NOMO-1 treated with dmso at 0.1 percent for 144 hours (cell line): ENCODE data around the gene ARPC1A.
"Not testable (repeated sequence)": the region's sequence is repeated elsewhere in the genome, so short reads cannot be mapped to it uniquely, and the experiment has no call there.

ENCODE experiments used
- DNase-seq: peaks from one replicate; lab custom pipeline; 2025; ENCODE audit not compliant: unreplicated experiment; lab: John Stamatoyannopoulos, UW

ARPC1A gene

GRCh38 chr7:99386584-99387238, 61.0 kb downstream of the ARPC1A start:
- peak; percentile 33 for DNase-seq

GRCh38 chr7:99387239-99387635, 61.5 kb downstream of the ARPC1A start:
- DNase-seq = not testable (repeated sequence)

GRCh38 chr7:99387912-99388311, 62.2 kb downstream of the ARPC1A start:
- no peak for DNase-seq

- no peak for DNase-seq
Measured at GRCh38 chr7:99389772-99390171, 64.1 kb downstream of the ARPC1A start.

GRCh38 chr7:99390941-99391602, 65.4 kb downstream of the ARPC1A start:
- DNase-seq = no peak

GRCh38 chr7:99392046-99392445, 66.3 kb downstream of the ARPC1A start:
- no peak for DNase-seq

GRCh38 chr7:99392659-99393354, 67.1 kb downstream of the ARPC1A start:
- no peak for DNase-seq

- DNase-seq = no peak
Measured at GRCh38 chr7:99393355-99394187, 67.9 kb downstream of the ARPC1A start.

DNA sequence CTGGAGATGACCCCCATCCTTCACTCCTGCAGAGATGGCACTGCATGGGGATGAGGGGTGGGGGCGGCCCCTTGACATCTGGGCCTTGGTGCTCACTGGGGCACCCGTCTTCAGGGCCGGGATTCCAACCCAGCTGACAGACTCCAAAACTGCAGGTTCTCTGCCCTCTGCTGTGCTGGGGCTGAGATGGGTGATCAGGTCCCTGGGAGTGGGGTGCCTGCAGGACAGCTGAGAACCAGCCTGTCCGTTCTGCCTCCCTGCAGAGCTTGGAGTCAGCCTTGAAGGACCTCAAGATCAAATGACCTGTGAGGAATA, 68.4 kb downstream of the ARPC1A start:
- DNase-seq = no peak

DNA sequence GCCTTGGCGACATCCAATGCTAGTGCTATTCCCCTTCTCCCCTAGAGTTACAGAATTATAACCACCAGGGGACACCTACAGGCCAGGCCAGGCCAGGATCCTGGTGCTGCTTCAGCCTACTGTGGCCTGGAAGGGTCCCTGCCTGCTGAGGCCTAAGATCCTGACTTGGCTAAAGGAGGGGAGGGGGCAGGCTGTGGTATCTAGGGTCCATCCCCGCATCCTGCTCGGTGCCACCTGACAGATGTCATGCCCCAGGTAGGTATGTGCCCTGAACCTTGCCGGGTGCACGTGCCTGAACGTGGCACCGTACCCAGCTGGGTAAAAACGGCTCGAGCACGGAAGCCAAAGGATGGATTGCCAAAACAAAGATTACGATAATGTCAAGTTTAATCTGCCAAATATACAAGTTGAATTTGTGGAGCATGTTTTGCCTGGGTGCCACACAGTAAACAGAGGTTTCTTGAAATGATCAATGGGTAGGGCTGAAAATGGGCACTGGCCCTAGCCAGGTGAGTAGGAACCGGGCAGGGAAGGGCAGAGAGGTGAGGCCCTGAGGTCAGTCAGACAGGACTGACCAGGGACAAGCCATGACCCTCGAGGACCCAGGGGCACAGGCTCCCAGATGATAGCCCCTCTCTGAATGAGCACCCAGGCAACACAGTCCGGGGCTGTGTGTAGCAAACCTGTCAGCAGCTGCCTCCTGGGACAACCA, 70.1 kb downstream of the ARPC1A start:
- no peak for DNase-seq

DNA sequence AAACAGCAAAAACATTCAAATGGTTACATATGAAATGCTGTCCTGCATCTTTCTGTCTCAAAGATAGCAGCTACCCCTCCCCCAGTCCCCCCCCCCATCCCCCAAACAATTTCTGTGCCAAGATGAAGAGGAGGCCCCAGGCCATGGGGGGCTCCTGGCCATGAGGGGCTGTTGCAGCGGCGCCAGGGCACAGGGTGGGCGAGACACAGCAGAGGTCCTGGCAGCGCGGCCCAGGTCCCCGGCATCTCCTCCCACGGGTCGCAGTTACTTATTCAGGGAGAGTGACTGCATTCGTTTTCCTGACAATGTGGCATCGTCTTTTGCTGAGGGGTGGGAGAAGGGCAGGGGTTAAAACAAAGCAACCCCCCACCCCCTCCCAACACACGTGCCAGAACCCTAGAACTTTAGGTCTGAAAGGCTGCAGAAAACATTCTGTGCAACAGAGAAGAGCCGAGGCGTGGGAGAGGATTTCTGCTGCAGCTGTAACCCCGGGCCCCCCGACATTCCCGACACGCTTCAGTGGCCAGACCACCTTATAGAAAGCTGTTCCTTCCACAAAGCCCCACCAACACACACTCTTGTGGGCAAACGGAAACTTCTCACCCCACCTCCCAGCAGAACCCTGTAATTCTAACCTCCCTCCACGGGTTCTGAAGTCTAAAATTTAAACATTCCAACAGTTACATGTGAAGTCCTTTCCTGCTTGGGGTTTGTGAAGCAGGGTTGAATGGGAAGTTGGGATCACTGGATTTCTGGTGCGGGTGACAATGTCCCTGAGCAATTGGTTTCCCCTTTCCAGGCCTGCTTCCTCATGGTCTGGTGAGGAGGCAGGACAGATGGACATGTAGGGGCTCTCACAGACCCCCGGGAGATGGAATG, 71.0 kb downstream of the ARPC1A start:
- no peak for DNase-seq

DNA sequence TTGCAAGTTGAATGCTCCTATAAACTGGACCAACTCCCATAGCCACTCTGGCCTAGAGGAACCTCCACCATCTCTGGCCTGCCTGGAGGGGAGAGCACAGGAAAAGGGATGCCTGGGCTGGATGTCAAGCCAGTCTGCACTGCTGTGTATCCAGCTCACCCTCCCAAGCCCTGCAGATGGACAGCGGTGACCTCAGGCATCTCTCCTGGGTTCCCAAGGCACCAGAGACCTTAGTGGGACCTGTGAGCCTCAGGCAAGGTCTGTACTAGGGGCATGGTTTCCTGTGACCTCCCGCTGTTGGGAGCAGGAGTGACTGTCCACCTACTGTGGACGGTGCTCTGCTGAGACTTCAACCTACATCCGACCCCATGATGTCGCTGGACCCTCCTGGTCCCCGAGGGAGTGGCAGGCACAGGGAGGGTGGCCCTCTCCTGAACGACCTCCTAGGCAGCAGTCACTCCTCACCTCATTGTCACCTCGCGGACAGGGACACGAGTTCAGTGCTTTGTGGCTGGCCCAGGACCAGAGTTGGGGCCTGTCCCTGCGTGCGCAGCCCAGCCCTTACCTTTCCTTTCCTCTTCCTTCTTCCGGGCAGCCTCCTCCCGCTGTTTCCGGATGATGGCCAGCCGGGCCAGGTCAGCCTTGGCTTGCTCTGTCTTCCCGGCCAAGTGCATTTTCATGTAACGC, 71.7 kb downstream of the ARPC1A start:
- DNase-seq = no peak

DNA sequence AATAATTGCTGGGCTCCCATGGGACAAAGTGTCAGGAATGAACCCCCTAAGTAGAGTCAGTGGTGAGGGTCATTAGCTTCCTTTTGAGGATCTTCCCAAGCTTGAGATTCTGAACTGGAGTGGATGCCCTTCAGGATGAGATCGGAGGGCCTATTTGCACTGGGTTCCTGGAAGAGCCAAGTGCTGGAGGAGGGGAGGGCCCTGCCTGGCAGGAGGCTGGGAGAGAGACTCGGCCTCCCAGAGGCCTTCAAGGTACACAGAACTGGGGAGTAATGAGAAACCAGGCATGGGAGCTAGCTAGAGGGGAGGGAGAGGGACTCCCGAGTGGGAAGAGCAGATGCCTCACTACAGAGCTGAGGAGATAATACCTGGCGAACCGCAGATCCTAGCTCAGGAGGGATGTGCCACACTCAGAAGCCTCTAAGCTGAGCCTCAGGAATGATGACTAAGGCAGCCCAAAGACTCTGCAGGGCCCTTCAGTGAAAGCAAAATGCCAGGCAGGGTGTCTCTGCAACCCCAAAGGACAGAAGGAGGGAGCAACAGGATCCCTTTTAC, 73.3 kb downstream of the ARPC1A start:
- no peak for DNase-seq

DNA sequence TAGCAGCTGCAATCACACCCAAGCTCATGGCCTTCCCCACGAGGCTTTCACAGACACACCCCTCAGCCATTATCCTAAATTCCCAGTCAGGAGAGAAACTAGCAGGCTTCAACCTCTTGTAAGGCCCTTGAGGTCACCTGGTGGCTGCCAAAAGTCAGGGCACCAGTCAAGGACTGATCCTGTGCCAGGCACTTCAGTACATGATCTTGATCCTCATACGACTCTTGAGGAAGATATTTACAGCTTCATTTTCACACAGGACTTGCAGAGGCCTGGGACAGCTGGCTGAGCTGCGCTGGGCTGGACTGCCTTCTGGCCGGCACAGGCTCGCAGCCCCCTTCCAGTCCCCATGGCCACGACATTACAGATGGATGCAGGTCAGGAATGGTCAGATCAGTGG, 73.9 kb downstream of the ARPC1A start:
- DNase-seq = no peak

DNA sequence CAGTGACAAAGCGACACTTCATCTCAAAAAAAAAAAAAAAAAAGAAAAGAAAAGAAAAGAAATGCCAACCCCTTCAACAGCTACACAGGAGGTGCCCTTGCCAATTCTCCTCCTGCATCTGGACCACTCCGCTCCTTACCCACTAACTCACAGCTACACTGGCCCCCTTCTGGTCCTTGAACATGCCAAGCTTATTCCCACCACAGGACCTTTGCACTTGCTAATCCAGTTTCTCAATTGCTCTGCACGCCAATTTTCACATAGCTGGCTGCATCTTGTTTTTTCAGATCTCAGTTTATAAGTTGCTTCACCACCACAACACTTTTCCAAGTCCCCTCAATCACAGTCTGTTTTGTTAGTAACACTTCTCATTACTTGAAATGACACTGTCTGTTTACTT, 77.2 kb downstream of the ARPC1A start:
- DNase-seq = no peak

DNA sequence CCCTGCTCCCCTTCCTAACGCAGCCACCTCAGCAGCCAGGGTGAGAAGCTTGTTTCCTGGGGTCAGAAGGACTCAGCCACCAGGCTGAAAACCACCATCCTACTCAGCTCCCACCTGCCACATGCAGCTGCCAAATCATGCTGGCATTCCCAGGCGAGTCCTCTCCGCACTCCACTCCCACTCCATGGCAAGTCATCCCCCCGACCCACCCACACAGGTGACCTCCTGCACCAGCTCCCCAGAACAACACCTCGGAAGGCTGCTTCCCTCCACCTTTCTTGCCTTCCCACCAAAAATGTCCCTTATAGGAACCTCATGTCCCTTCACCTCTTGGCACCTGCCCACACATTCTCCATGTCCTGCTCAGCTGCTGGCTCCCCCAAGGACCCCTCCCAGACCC, 78.1 kb downstream of the ARPC1A start:
- no peak for DNase-seq

DNA sequence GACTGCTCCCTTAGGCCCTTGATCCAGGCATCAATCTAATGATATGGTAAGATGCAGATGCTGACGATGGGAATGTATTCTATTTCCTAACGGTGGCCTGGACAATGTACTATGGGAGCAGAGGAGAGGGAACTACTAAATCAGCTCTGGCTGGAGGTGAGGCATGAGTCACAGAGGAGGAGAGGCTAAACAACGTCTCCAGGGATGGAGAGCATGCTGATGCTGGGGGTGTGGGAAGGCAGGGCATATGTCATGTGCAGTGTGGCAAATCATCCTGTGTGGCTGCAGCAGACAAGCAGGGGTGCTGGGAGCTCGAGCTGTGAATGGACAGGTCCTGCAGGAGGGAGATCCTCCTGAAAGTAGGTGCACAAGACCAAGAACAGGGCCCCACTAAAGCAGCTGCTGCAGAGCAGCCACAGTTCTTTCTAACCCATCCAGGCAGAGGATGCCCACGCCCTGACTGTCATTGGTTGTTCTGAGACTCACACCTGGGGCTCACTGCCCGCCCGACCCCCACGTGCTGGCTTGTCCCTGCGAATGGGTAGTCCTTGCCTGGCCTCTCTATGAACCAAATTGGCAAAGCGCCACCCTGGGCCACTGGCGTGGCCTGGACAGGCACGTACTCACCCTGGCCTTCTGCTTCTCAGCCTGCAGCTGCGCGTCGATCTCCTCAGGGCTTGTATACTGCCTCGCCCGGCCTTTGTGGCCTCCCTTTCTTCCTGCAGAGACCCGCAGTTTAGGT, 78.7 kb downstream of the ARPC1A start:
- no peak for DNase-seq

DNA sequence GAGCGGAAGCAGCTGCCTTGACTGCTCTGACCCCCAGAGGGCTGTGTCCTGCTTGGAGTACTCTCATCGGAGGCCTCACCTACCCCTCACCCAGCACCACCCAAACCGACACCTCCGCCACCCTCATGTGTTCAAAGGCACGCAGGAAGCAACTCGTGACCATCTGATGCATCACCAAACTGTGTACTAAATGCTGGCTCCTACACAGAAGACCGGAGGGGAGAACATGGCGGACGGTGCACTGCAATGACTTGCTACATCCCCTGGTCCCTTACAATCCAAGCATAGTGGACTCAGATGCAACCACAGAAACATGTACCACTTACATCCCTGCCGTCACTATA, 79.3 kb downstream of the ARPC1A start:
- no peak for DNase-seq

- DNase-seq = no peak
Measured at GRCh38 chr7:99406557-99406956, 80.9 kb downstream of the ARPC1A start.
